Astrocyte (in vitro differentiated cells and primary cell): ENCODE data around the gene LRR1.

Experiments
- EZH2 ChIP-seq: IDR thresholded peaks from 2 replicates; pipeline ENCODE4 v1.6.1; 2012; ENCODE audit warnings: mild to moderate bottlenecking, low read length, inconsistent platforms; ENCODE audit not compliant: insufficient read depth
- TF ChIP-seq, protein P1 (sequence below): IDR thresholded peaks from 2 replicates; pipeline ENCODE4 v1.5.1; 2011; ENCODE audit warnings: low read depth, mild to moderate bottlenecking, inconsistent platforms, low read length, moderate library complexity; ENCODE audit not compliant: insufficient read depth

- TF ChIP-seq, protein P1, sequence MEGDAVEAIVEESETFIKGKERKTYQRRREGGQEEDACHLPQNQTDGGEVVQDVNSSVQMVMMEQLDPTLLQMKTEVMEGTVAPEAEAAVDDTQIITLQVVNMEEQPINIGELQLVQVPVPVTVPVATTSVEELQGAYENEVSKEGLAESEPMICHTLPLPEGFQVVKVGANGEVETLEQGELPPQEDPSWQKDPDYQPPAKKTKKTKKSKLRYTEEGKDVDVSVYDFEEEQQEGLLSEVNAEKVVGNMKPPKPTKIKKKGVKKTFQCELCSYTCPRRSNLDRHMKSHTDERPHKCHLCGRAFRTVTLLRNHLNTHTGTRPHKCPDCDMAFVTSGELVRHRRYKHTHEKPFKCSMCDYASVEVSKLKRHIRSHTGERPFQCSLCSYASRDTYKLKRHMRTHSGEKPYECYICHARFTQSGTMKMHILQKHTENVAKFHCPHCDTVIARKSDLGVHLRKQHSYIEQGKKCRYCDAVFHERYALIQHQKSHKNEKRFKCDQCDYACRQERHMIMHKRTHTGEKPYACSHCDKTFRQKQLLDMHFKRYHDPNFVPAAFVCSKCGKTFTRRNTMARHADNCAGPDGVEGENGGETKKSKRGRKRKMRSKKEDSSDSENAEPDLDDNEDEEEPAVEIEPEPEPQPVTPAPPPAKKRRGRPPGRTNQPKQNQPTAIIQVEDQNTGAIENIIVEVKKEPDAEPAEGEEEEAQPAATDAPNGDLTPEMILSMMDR: no peak
- TF ChIP-seq EZH2: no peak
These were observed 16.4 kb upstream of the LRR1 start for GRCh38 chr14:49582113-49582977.
